ENCODE results near the gene RASGRF1. TPM values are rescaled to one million over a fixed set of nuclear protein-coding genes. Genes with fewer than 3 reads are reported as not detected.

Gene RASGRF1
- total RNA-seq, 4 donors from 2014 or later, result 0.10 TPM; not detected in 3

DNA sequence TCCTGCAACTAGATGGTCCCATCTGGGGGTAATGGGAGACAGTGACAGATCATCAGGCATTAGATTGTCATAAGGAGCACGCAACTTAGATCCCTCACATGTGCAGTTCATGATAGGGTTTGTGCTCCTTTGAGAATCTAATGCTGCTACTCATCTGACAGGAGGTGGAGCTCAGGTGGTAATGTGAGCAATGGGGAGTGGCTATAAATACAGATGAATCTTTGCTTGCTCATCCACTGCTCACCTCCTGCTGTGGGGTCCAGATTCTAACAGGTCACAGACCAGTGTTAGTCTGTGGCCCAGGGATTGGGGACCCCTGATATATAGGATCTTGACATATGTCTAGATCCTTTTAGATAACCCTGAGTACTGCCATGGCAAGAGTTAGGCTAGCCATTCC lies 52.7 kb downstream of the RASGRF1 start:
- no peak overlapping the region for H3K4me3 ChIP-seq (ENCODE audit: low read depth, poor library complexity, severe bottlenecking)
- intact Hi-C loops (cut with DNase I; ENCODE audit: low total_unique reads), result no loop called here
- 86 to 95% methylated on average over 1 of the region's 1 CpG for WGBS, 2 donors
- TF ChIP-seq, protein P1, sequence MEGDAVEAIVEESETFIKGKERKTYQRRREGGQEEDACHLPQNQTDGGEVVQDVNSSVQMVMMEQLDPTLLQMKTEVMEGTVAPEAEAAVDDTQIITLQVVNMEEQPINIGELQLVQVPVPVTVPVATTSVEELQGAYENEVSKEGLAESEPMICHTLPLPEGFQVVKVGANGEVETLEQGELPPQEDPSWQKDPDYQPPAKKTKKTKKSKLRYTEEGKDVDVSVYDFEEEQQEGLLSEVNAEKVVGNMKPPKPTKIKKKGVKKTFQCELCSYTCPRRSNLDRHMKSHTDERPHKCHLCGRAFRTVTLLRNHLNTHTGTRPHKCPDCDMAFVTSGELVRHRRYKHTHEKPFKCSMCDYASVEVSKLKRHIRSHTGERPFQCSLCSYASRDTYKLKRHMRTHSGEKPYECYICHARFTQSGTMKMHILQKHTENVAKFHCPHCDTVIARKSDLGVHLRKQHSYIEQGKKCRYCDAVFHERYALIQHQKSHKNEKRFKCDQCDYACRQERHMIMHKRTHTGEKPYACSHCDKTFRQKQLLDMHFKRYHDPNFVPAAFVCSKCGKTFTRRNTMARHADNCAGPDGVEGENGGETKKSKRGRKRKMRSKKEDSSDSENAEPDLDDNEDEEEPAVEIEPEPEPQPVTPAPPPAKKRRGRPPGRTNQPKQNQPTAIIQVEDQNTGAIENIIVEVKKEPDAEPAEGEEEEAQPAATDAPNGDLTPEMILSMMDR (IDR thresholded peaks at IDR 0.05), result no peak
- TF ChIP-seq POLR2A (IDR thresholded peaks at IDR 0.05), result no peak
- no peak for DNase-seq (ENCODE audit: low spot score in 2 of 2)

DNA sequence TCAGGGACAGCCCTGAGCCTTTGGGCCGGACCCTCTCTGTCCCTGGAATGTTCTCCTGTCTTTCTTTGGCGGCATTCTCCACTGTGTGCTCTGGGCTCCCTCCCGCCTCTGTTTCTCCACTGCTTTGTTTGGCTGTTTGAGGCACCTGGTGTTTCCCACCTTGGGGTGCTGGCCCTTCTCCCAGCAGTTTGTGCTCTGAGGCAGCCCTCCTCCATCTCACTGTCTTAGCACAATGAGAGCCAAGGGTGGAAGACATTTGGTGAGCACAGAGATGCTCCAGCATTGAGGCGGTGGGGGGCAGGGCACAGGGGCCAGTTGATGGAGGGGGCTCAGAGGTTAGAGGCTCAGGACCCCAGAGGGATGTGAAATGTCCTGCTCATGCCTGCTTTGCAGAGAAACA lies 54.3 kb downstream of the RASGRF1 start:
- TF ChIP-seq POLR2A (IDR thresholded peaks at IDR 0.05), result no peak
- TF ChIP-seq, protein P1 (IDR thresholded peaks at IDR 0.05), result no peak
- WGBS, 2 donors, result 60 to 76% methylated on average over 4 of the region's 4 CpGs
- no peak for DNase-seq (ENCODE audit: low spot score in 2 of 2)
- intact Hi-C loops (cut with DNase I; ENCODE audit: low total_unique reads), result no loop called here
- no peak overlapping the region for H3K4me3 ChIP-seq (ENCODE audit: low read depth, poor library complexity, severe bottlenecking)

DNA sequence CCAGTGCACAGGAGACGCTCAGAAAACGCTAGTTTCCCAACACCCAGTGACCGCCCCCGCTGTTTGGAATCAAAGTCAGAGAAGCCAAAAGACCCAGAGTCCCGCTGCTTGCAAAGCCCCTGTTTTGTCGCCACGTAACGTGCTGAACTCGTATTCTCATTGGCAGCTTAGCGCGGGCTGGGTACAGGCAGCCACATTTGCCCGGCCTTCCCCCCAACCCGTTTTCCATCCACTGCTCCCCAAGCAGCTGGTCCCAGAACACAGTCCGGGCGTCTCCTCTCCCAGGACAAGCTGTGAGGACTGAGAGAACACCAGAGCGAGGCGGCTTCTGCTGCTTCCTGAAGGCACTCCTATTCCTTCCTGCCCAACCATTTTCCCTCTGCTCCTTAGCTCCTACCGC lies 54.8 kb downstream of the RASGRF1 start:
- no peak for DNase-seq (ENCODE audit: low spot score in 2 of 2)

DNA sequence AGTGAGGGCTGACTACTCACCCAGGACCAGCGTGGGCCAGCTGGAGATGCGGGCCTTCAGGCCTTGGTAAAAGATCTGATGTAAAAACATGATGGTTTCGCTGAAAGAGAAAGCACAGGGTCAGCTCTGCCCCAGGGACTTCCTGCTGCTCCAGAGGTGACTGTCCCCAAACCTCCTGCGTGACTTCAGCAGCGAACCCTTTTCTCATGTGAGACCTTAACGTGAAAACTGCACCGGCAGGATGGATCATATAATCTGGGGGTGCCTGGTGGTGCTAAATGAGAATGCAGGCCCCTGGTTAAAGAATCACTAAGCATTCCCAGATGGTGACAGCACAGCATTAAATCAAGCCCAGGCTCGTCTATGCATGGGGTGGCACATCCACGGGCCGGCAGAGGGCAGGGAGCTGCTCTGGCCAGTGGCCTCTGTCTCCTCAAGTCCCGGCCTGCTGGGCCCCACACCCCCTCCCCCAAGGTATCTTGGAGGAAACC lies 55.4 kb downstream of the RASGRF1 start:
- no peak overlapping the region for H3K4me3 ChIP-seq (ENCODE audit: low read depth, poor library complexity, severe bottlenecking)
- no peak for DNase-seq (ENCODE audit: low spot score in 2 of 2)
- no peak for TF ChIP-seq POLR2A (IDR thresholded peaks at IDR 0.05)
- 45 to 65% methylated on average over 8 to 11 of the region's 11 CpGs for WGBS, 2 donors
- intact Hi-C loops (cut with DNase I; ENCODE audit: low total_unique reads), result no loop called here

More for the DNA sequence above, 54.8 kb downstream of the RASGRF1 start:
- 47 to 55% methylated on average over 18 of the region's 18 CpGs for WGBS, 2 donors
- H3K4me3 ChIP-seq (ENCODE audit: low read depth, poor library complexity, severe bottlenecking), result no peak overlapping the region
- intact Hi-C loops (cut with DNase I; ENCODE audit: low total_unique reads), result no loop called here
- TF ChIP-seq, protein P1 (IDR thresholded peaks at IDR 0.05), result no peak
- no peak for TF ChIP-seq POLR2A (IDR thresholded peaks at IDR 0.05)

- no peak overlapping the region for H3K4me3 ChIP-seq (ENCODE audit: low read depth, poor library complexity, severe bottlenecking)
- 94 to 100% methylated on average over 1 of the region's 1 CpG for WGBS, 2 donors
- DNase-seq (ENCODE audit: low spot score in 2 of 2), result no peak
- TF ChIP-seq POLR2A (IDR thresholded peaks at IDR 0.05), result no peak
- TF ChIP-seq, protein P1 (IDR thresholded peaks at IDR 0.05), result no peak
- intact Hi-C loops (cut with DNase I; ENCODE audit: low total_unique reads), result no loop called here
Observed at GRCh38 chr15:79034284-79034683, 56.3 kb downstream of the RASGRF1 start.

- no peak overlapping the region for H3K4me3 ChIP-seq (ENCODE audit: low read depth, poor library complexity, severe bottlenecking)
- DNase-seq (ENCODE audit: low spot score in 2 of 2), result no peak
- intact Hi-C loops (cut with DNase I; ENCODE audit: low total_unique reads), result no loop called here
- 60 to 66% methylated on average over 6 of the region's 6 CpGs for WGBS, 2 donors
- no peak for TF ChIP-seq POLR2A (IDR thresholded peaks at IDR 0.05)
- TF ChIP-seq, protein P1 (IDR thresholded peaks at IDR 0.05), result no peak
Observed at GRCh38 chr15:79032656-79033055, 57.9 kb downstream of the RASGRF1 start.
